GM18858 (cell line): ENCODE results near the gene CD300E.

Experiments used
- ATAC-seq: cut with Tn5 transposase; IDR thresholded peaks from one replicate; pipeline ENCODE4 v1.9.1; 2021; ENCODE audit not compliant: unreplicated experiment

Gene CD300E

DNA sequence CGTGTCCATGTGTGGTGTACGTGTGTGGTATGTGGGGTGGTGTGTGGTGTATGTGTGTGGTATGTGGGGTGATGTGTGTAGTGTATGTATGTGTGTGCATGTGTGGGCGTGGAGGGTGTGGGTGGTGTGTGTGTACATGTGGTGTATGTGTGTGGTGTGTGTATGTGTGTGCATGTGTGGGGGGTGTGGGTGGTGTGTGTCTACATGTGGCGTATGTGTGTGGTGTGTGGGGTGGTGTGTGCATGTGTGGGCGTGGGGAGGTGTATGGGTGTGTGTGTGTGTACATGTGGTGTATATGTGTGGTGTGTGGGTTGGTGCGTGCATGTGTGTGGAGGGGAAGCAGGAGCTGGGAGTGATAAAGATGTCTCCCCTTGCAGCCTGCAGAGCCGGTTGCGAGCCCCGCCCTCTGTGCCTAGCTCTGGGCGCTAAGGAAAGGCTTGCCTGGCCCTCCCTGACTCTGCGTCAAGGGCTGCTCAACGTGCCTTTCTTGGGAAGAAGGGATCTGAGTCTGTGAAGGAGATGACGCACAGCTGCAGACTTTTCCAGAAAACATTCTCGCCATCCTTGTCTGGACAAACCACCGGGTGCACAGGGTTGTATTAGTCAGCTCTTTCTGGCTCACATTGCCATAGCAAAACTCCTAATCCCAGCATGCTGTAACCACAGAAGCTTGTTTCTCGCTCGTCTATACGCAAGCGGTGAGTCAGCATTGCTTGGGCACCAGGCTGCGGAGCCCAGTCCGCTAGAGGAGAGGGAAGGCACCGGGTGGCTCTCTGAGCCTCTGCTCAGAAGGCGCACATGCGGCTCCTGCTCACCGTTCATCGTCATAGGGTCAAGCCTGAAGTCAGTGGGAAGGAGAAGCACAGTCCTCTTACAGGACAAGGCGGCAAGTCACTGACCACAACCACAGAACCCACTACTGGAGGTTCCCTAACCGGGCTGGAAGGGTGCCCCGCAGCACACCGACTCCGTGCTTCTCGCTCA is 54.2 kb downstream of the CD300E start:
- ATAC-seq = no peak

DNA sequence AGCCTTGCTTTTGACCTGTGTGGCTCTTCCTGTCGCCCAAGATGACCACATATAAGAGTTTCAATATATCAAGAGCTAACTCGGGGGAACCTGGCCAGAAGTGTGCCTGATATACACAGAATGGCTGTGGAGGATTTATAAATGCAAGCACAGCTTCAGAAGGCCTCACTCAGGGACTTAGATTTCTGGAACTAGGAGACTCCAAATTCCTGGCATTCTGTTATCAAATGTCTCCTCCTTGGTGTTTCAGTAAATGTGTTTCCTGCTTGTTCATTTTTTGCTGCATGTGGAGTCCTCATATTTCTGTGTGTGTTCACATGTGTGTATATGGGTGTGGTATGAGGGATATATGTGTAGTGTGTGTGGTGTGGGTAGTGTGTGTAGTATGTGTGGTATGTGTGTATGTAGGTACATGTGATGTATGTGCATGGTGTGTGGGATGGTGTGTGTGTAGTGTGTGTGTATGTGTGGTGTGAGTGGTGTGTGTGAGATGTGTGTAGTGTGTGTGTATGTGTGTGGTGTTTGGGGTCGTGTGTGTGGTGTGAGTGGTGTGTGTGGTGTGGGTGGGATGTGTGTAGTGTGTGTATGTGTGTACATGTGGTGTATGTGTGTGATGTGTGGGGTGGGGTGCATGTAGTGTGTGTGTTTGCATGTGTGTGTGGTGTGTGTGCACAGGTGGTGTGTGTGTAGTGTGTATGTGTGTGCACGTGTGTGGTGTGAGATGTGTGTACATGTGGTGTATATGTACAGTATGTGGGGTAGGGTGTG is 55.2 kb downstream of the CD300E start:
- ATAC-seq = no peak

DNA sequence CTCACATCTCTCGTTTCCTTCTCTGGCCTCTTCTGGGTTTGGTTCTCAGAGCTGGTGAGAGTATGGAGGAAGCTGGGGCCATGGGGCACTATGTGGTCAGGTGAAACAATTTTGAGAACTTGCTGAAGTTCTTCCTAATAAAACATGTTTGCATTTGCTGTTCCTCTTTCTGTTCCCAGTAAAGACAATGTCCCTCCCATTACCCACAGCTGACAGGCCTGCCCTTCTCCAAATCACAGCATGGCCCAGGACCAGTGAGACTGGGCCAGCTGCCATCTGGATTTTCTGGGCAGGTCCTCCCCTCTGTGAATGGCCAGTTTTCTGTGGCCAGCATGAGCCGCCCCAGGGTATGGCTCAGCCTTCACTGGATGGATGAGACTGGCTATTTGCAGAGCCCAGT is 56.1 kb downstream of the CD300E start, which contains the start of gene CD300H:
Gene CD300H (minus strand): TSS at position 113 of the 400 bp plus-strand sequence.
- no peak for ATAC-seq

DNA sequence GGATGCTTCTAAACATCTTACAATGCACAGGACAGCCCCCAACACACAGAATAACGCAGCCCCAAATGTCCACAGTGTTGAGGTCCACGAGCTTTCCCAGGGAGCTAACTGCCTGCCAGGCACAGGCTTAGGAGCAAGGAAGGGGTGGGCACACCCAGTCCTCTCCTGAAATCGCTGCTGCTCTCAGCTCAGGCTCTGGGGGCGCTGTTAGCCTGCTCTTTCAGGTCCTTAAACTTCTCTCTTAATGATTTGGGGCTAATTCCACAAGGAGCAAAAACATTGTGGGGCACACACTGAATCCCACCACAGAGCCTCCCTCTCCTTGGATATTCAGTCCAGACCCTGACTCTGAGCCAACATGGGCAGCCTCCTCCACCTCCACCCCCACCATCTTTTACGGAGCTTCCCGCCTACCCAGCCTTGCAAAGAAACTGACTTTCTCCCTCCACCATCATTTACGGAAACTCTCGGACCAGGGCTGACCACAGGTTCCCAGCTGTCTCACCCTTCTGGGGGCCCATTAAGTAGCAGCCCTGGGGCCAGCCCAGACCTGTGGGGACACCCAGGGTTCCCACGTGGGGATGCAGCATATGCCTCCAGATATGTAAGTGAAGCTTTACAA is 57.3 kb downstream of the CD300E start:
- ATAC-seq = no peak

DNA sequence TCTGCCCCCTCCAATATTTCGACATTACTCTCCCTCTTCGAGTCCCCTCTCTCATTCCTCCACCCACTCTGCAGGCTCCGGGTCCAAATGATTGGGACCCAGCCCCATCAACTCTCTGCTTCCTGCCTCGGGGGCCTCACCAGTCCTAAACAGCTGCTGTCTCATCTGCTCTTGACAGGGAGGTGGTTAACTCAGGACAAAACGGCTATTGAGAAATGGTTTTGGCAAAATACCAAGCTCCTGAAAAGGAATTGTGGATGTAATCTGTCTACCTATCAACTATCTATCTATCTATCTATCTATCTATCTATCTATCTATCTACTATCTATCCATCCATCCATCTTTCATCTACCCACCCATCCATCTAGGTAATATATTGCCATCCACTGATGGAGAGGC is 58.4 kb downstream of the CD300E start:
- ATAC-seq = no peak

DNA sequence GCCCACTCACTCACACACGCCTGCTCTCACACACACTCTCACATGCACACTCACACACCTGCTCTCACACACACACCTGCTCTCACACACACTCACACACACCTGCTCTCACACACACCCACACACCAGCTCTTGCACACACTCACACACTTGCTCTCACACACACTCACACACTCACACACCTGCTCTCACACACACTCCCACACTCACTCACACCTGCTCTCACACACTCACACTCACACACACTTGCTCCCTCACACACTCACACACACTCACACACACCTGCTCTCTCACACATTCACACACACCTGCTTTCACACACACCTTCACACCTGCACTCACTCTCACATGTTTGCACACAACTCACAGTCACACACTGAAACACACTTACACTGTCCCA is 60.2 kb downstream of the CD300E start:
- ATAC-seq = no peak

DNA sequence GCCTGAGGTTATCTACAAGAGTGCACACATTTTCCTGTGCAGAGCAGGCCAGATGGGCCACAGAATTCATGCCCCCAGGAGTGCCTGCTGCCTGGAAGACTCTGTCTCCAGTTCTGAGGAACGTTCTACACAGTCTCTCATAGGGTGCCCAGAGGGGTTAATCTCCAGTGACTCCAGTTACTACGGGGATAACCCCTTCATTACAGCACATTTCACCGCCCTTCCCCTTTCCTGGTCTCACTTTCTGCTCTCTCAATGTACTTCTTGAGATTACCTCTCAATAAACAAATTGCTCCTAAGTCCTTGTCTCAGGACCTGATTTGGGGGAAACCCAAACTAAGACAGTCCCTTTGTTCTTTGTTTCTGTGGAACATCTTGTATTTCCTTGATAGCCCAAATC is 62.0 kb downstream of the CD300E start:
- no peak for ATAC-seq
